Astrocyte (in vitro differentiated cells and primary cell): ENCODE results near the gene ZMYM4.

Source experiments
- EZH2 ChIP-seq: IDR thresholded peaks from 2 replicates; pipeline ENCODE4 v1.6.1; 2012; ENCODE audit warnings: mild to moderate bottlenecking, low read length, inconsistent platforms; ENCODE audit not compliant: insufficient read depth
- TF ChIP-seq, protein P1 (sequence below): IDR thresholded peaks from 2 replicates; pipeline ENCODE4 v1.5.1; 2011; ENCODE audit warnings: low read depth, mild to moderate bottlenecking, inconsistent platforms, low read length, moderate library complexity; ENCODE audit not compliant: insufficient read depth

- TF ChIP-seq, protein P1, sequence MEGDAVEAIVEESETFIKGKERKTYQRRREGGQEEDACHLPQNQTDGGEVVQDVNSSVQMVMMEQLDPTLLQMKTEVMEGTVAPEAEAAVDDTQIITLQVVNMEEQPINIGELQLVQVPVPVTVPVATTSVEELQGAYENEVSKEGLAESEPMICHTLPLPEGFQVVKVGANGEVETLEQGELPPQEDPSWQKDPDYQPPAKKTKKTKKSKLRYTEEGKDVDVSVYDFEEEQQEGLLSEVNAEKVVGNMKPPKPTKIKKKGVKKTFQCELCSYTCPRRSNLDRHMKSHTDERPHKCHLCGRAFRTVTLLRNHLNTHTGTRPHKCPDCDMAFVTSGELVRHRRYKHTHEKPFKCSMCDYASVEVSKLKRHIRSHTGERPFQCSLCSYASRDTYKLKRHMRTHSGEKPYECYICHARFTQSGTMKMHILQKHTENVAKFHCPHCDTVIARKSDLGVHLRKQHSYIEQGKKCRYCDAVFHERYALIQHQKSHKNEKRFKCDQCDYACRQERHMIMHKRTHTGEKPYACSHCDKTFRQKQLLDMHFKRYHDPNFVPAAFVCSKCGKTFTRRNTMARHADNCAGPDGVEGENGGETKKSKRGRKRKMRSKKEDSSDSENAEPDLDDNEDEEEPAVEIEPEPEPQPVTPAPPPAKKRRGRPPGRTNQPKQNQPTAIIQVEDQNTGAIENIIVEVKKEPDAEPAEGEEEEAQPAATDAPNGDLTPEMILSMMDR: no peak
- no peak for TF ChIP-seq EZH2
These were observed 31.9 kb downstream of the ZMYM4 start for GRCh38 chr1:35300376-35300775.
